Gastrocnemius medialis (tissue), 4 donors: ENCODE results near the gene ANKS1B. TPM values are rescaled to one million over a fixed set of nuclear protein-coding genes. Genes with fewer than 3 reads are reported as not detected.

Source experiments
- ATAC-seq, 2 donors: fragments of 150-250 bp; one replicate each; pipeline ENCODE4 v1.9.1; 2016
- DNase-seq, 2 donors: peaks; one replicate each; pipeline ENCODE4 v3.0.0-alpha.2; 2019
- H3K27ac ChIP-seq, 4 donors: fragments of 200-600 bp; sonication (generic); 1 replicate in 1 of 4; 2 replicates in 3 of 4; pipeline ENCODE4 v1.5.1; 2016 to 2018; ENCODE audit warnings: mild to moderate bottlenecking in 2 of 4, moderate library complexity in 1 of 4
- H3K27me3 ChIP-seq, 3 donors: fragments of 200-600 bp; sonication (generic) in 2 of 3; 1 replicate in 1 of 3; 2 replicates in 2 of 3; pipeline versions ENCODE4 v1.5.1 to v1.6.0; 2016 to 2019; ENCODE audit warnings: mild to moderate bottlenecking in 1 of 3, moderate library complexity in 1 of 3
- H3K36me3 ChIP-seq, 2 donors: fragments of 200-600 bp; sonication (generic) in 1 of 2; one replicate each; pipeline ENCODE4 v1.5.1; 2017 to 2018
- H3K4me1 ChIP-seq, 2 donors: fragments of 200-600 bp; sonication (generic) in 1 of 2; one replicate each; pipeline ENCODE4 v1.5.1; 2016 to 2017; ENCODE audit warnings: mild to moderate bottlenecking in 2 of 2
- H3K4me3 ChIP-seq, 4 donors: fragments of 200-600 bp; sonication (generic) in 3 of 4; 1 replicate in 1 of 4; 2 replicates in 3 of 4; pipeline ENCODE4 v1.5.1; 2016 to 2019; ENCODE audit warnings: mild to moderate bottlenecking in 2 of 4
- H3K9me3 ChIP-seq, 3 donors: fragments of 200-600 bp; sonication (generic) in 2 of 3; 1 replicate in 1 of 3; 2 replicates in 2 of 3; pipeline ENCODE4 v1.5.1; 2016 to 2019
- CTCF ChIP-seq, 5 experiments: fragments of 450-650 bp in 3 of 5; fragments of 200-600 bp in 2 of 5; sonication (generic) in 2 of 5; IDR thresholded peaks in 4 of 5; conservative IDR thresholded peaks in 1 of 5; 1 replicate in 4 of 5; 2 replicates in 1 of 5; pipeline ENCODE4 v1.5.1; 2016 to 2019; ENCODE audit warnings: antibody characterized with exemption in 5 of 5, mild to moderate bottlenecking in 3 of 5, moderate library complexity in 3 of 5
- POLR2A ChIP-seq, 2 donors: fragments of 450-650 bp; IDR thresholded peaks; one replicate each; pipeline ENCODE4 v1.6.1; 2017; ENCODE audit warnings: antibody characterized with exemption in 2 of 2, mild to moderate bottlenecking in 2 of 2, moderate library complexity in 2 of 2
- in situ Hi-C, 4 donors: fragments of 200-750 bp; cut with MboI; loops; one replicate each; pipeline versions ENCODE4 v1.15.0 to v1.8.0; 2017; ENCODE audit warnings: low sequenced_read_pairs in 4 of 4
- intact Hi-C: fragments of 100-400 bp; cut with DNase I; formaldehyde crosslinking; loops from one replicate; pipeline ENCODE4 v1.15.1; 2023; ENCODE audit warnings: low total_unique reads
- total RNA-seq, 4 donors: library from RNA; depleted of rRNA; stranded (reverse); fragments of >200 nt; gene quantifications; one replicate each; pipeline versions ENCODE4 v1.1.0 to v1.2.3, GENCODE V29; 2016

The ANKS1B gene
- total RNA-seq, 4 donors from 2014 or later, result 3.9 to 14.5 (median 5.7) TPM

DNA sequence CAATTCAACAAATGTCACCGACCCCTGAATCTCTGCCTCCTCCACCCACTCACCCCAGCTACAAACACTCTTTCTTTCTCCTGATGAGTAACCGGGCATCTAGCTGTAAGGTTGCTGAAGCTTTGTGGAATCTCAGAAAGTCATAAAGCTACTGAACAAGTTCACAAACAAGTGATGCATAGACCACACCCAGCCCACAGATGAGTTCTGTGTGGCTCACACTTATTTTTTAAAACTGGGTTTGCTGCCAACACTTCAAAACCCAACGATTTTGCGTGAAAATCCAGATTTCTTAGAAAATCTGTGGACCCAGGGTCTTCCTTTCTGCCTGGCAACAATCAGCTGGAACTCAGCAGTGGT lies 1243.6 kb downstream of the ANKS1B start:
- H3K27me3 ChIP-seq, result no peaks in the 10 kb centered on the region
- no peak for ATAC-seq
- no peak overlapping the region for H3K4me3 ChIP-seq
- no peak for DNase-seq
- H3K4me1 ChIP-seq, result peaks cover 0 to 3% of the 10 kb centered on the region in 2 donors
- H3K27ac ChIP-seq, result no peak overlapping the region
- H3K9me3 ChIP-seq, result no peaks in the 10 kb centered on the region
- intact Hi-C loops, result no loop called here
- TF ChIP-seq CTCF (IDR thresholded peaks at IDR 0.05 in 4 of 5, conservative IDR thresholded peaks at IDR 0.05 in 1 of 5) (no peak), POLR2A (IDR thresholded peaks at IDR 0.05) (no peak)
- H3K36me3 ChIP-seq, result no peaks in the 10 kb centered on the region
- in situ Hi-C loops, result loop anchor here in 1 of 4 donors (25.0 kb wide), 2 partner anchors 96 to 246 kb away; no protein-coding TSS in a partner anchor

DNA sequence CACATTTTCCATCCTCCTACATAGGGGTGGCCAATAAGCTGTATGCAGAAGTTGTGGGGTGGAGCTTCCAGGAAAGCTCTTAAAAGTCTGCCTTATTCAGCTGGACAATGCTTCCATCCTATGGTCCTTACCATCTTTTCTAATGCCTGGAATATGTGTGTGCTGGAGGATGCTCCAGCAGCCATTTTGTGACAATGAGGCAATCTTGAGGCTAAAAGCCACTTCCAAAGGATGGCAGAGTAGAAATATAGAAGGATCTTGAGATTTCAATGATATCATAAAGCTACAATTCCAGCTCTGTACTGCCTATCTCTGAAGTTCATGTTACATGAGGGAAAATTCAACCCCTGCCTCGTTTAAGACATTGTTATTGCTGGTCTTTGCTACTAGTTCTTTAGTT lies 1244.0 kb downstream of the ANKS1B start:
- no peak for DNase-seq
- in situ Hi-C loops (loop anchor here in 1 of 4 donors (25.0 kb wide), 2 partner anchors 97 to 247 kb away; no protein-coding TSS in a partner anchor), intact Hi-C loops (no loop called here)
- no peak overlapping the region for H3K4me3 ChIP-seq
- no peak overlapping the region for H3K27ac ChIP-seq
- H3K36me3 ChIP-seq, result no peaks in the 10 kb centered on the region
- no peaks in the 10 kb centered on the region for H3K27me3 ChIP-seq
- no peaks in the 10 kb centered on the region for H3K9me3 ChIP-seq
- no peak for ATAC-seq
- TF ChIP-seq CTCF (IDR thresholded peaks at IDR 0.05 in 4 of 5, conservative IDR thresholded peaks at IDR 0.05 in 1 of 5), result no peak
- no peak for TF ChIP-seq POLR2A (IDR thresholded peaks at IDR 0.05)
- peaks cover 0 to 3% of the 10 kb centered on the region in 2 donors for H3K4me1 ChIP-seq

GRCh38 chr12:98738539-98738938 lies 1246.2 kb downstream of the ANKS1B start:
- no peak for DNase-seq
- in situ Hi-C loops, result loop anchor here in 1 of 4 donors (25.0 kb wide), 2 partner anchors 99 to 249 kb away; no protein-coding TSS in a partner anchor
- H3K27me3 ChIP-seq, result no peaks in the 10 kb centered on the region
- no peaks in the 10 kb centered on the region for H3K4me1 ChIP-seq
- no peaks in the 10 kb centered on the region for H3K9me3 ChIP-seq
- H3K36me3 ChIP-seq, result no peaks in the 10 kb centered on the region
- H3K4me3 ChIP-seq, result no peak overlapping the region
- intact Hi-C loops, result no loop called here
- no peak for TF ChIP-seq POLR2A (IDR thresholded peaks at IDR 0.05)
- no peak for TF ChIP-seq CTCF (IDR thresholded peaks at IDR 0.05 in 4 of 5, conservative IDR thresholded peaks at IDR 0.05 in 1 of 5)
- ATAC-seq, result no peak
- no peak overlapping the region for H3K27ac ChIP-seq

DNA sequence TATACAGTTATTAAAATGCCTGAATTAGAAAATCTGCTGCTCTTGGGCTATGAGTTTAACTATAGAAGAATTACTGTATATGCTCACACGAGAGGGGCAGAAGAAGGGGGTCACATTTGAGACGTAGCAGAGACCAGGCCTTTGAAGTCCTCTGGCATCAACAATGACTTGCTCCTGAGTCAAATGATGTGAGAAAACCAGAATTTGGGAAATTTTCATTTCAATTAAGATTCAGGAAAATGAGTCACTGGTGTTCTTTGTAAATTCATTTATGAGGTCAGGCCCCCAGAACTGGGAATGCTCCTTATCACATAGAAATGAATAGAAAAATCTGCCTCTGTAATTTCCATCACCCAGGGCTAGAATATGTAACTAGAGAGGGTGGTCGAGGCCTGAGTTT lies 1246.7 kb downstream of the ANKS1B start:
- Histone ChIP-seq H3K4me1 (no peaks in the 10 kb centered on the region), H3K9me3 (no peaks in the 10 kb centered on the region), H3K27me3 (no peaks in the 10 kb centered on the region), H3K36me3 (no peaks in the 10 kb centered on the region), H3K27ac (no peak overlapping the region), H3K4me3 (no peak overlapping the region)
- no peak for TF ChIP-seq POLR2A (IDR thresholded peaks at IDR 0.05)
- no peak for TF ChIP-seq CTCF (IDR thresholded peaks at IDR 0.05 in 4 of 5, conservative IDR thresholded peaks at IDR 0.05 in 1 of 5)
- intact Hi-C loops (no loop called here), in situ Hi-C loops (loop anchor here in 1 of 4 donors (25.0 kb wide), 2 partner anchors 99 to 249 kb away; no protein-coding TSS in a partner anchor)
- DNase-seq (no peak), ATAC-seq (no peak)

GRCh38 chr12:98737322-98737712 lies 1247.4 kb downstream of the ANKS1B start:
- in situ Hi-C loops, result loop anchor here in 1 of 4 donors (25.0 kb wide), 2 partner anchors 100 to 250 kb away; no protein-coding TSS in a partner anchor
- no peaks in the 10 kb centered on the region for H3K27me3 ChIP-seq
- H3K36me3 ChIP-seq, result peaks cover 0 to 1% of the 10 kb centered on the region in 2 donors
- DNase-seq (no peak), ATAC-seq (no peak)
- H3K4me1 ChIP-seq, result no peaks in the 10 kb centered on the region
- no peak overlapping the region for H3K27ac ChIP-seq
- H3K9me3 ChIP-seq, result no peaks in the 10 kb centered on the region
- TF ChIP-seq CTCF (IDR thresholded peaks at IDR 0.05 in 4 of 5, conservative IDR thresholded peaks at IDR 0.05 in 1 of 5) (no peak), POLR2A (IDR thresholded peaks at IDR 0.05) (no peak)
- intact Hi-C loops, result no loop called here
- H3K4me3 ChIP-seq, result no peak overlapping the region
